IMR-90 (cell line): ENCODE data around the gene FMN2. TPM values are rescaled to one million over a fixed set of nuclear protein-coding genes. Genes with fewer than 3 reads are reported as not detected.

Experiments used
- ATAC-seq: fragments of 200-7000 bp; cut with Tn5 transposase; 2 replicates; pipeline ENCODE4 v1.9.1; 2020; ENCODE audit warnings: low read depth, mild to moderate bottlenecking, moderate library complexity
- BruUV-seq: library from RNA; stranded (reverse); fragments of 400-500 nt; replicated peaks from 2 replicates; lab custom pipeline; 2021; lab: Mats Ljungman, UMichigan
- CTCF ChIA-PET: fragments of 300-600 bp; formaldehyde crosslinking; extraction: SDS; loops from one replicate; lab custom pipeline; 2021; ENCODE audit warnings: antibody characterized with exemption; lab: Yijun Ruan, JAX
- POLR2A ChIA-PET: fragments of 300-600 bp; sonication (Branson Sonifier 250); formaldehyde crosslinking; loops from one replicate; lab custom pipeline; 2022; ENCODE audit warnings: antibody characterized with exemption; ENCODE audit not compliant: unreplicated experiment; lab: Charles Lee
- DNase-seq: peaks from one replicate; pipeline ENCODE4 v3.0.0; 2013
- H2AFZ ChIP-seq: replicated peaks from 2 replicates; pipeline ENCODE3; 2013; ENCODE audit warnings: low read length, mild to moderate bottlenecking; ENCODE audit not compliant: poor library complexity
- H2AK5ac ChIP-seq: 2 replicates; pipeline ENCODE4 v1.6.1; 2013; ENCODE audit warnings: low read depth, low read length, inconsistent platforms
- H2AK9ac ChIP-seq: replicated peaks from 2 replicates; pipeline ENCODE3; 2013; ENCODE audit warnings: mild to moderate bottlenecking, low read depth, low read length, moderate library complexity; ENCODE audit not compliant: poor library complexity
- H2BK120ac ChIP-seq: 2 replicates; pipeline ENCODE4 v1.6.1; 2013; ENCODE audit warnings: low read depth, low read length, inconsistent platforms
- H2BK15ac ChIP-seq: 3 replicates; pipeline ENCODE4 v1.6.1; 2013; ENCODE audit warnings: low read depth, low read length, inconsistent platforms
- H2BK20ac ChIP-seq: 2 replicates; pipeline ENCODE4 v1.6.1; 2013; ENCODE audit warnings: low read depth, mild to moderate bottlenecking, inconsistent platforms, low read length, moderate library complexity
- H2BK5ac ChIP-seq: 2 replicates; pipeline ENCODE4 v1.6.1; 2013; ENCODE audit warnings: mild to moderate bottlenecking, low read depth, low read length, inconsistent platforms; ENCODE audit not compliant: poor library complexity, severe bottlenecking
- H3K14ac ChIP-seq: replicated peaks from 2 replicates; pipeline ENCODE4 v1.6.1; 2013; ENCODE audit warnings: low read depth, low read length, inconsistent platforms
- H3K18ac ChIP-seq: 2 replicates; pipeline ENCODE4 v1.6.1; 2013; ENCODE audit warnings: low read depth, low read length, control low read depth
- H3K23ac ChIP-seq: 2 replicates; pipeline ENCODE4 v1.6.1; 2013; ENCODE audit warnings: low read depth, low read length, inconsistent platforms
- H3K27ac ChIP-seq: 2 replicates; pipeline ENCODE4 v1.5.1; 2013; ENCODE audit warnings: mild to moderate bottlenecking, control low read depth, low read length; ENCODE audit not compliant: insufficient read depth
- H3K27me3 ChIP-seq: 2 replicates; pipeline ENCODE4 v1.6.1; 2013; ENCODE audit warnings: low read length; ENCODE audit not compliant: control insufficient read depth, insufficient read depth
- H3K36me3 ChIP-seq: 2 replicates; pipeline ENCODE4 v1.6.1; 2013; ENCODE audit warnings: low read length, mixed read lengths; ENCODE audit not compliant: control insufficient read depth, insufficient read depth
- H3K4ac ChIP-seq: 2 replicates; pipeline ENCODE4 v1.6.1; 2013; ENCODE audit warnings: low read depth, low read length, inconsistent platforms
- H3K4me1 ChIP-seq: 2 replicates; pipeline ENCODE4 v1.6.1; 2013; ENCODE audit warnings: low read length, mixed read lengths; ENCODE audit not compliant: control insufficient read depth, insufficient read depth
- H3K4me2 ChIP-seq: 2 replicates; pipeline ENCODE4 v1.6.1; 2013; ENCODE audit warnings: low read depth, mild to moderate bottlenecking, control low read depth, low read length, moderate library complexity
- H3K4me3 ChIP-seq: 2 replicates; pipeline ENCODE4 v1.5.1; 2013; ENCODE audit warnings: low read depth, mild to moderate bottlenecking, control low read depth, low read length, moderate library complexity; ENCODE audit not compliant: insufficient read depth
- H3K56ac ChIP-seq: 2 replicates; pipeline ENCODE4 v1.6.1; 2013; ENCODE audit warnings: low read length, inconsistent platforms; ENCODE audit not compliant: insufficient read depth; ENCODE audit errors: extremely low read depth
- H3K79me1 ChIP-seq, 2 experiments: 2 replicates each; pipeline ENCODE4 v1.6.1; 2013; ENCODE audit warnings: low read length in 2 of 2, inconsistent platforms in 1 of 2, low read depth in 1 of 2
- H3K9ac ChIP-seq: 2 replicates; pipeline ENCODE4 v1.6.1; 2013; ENCODE audit warnings: low read depth, low read length, control low read depth
- H3K9me1 ChIP-seq: 2 replicates; pipeline ENCODE4 v1.6.1; 2013; ENCODE audit warnings: low read length, inconsistent platforms; ENCODE audit not compliant: insufficient read depth
- H3K9me3 ChIP-seq: 2 replicates; pipeline ENCODE4 v1.6.1; 2013; ENCODE audit warnings: low read length; ENCODE audit not compliant: control insufficient read depth, insufficient read depth
- H4K20me1 ChIP-seq: 2 replicates; pipeline ENCODE4 v1.6.1; 2013; ENCODE audit warnings: low read length, inconsistent platforms; ENCODE audit not compliant: insufficient read depth
- H4K5ac ChIP-seq: 2 replicates; pipeline ENCODE4 v1.6.1; 2013; ENCODE audit warnings: mild to moderate bottlenecking, low read depth, low read length, control low read depth
- H4K8ac ChIP-seq, 2 experiments: 2 replicates each; pipeline ENCODE4 v1.6.1; 2013; ENCODE audit warnings: low read depth in 2 of 2, low read length in 2 of 2, control low read depth in 1 of 2, inconsistent platforms in 1 of 2
- H4K91ac ChIP-seq: 2 replicates; pipeline ENCODE4 v1.6.1; 2013; ENCODE audit warnings: low read depth, low read length, inconsistent platforms; ENCODE audit not compliant: insufficient read depth
- CEBPB ChIP-seq: IDR thresholded peaks from 2 replicates; pipeline ENCODE4 v1.6.1; 2012; ENCODE audit warnings: low read depth, low read length, improper control_type of control experiment
- NFE2L2 ChIP-seq: fragments of 150-350 bp; IDR thresholded peaks from 2 replicates; pipeline ENCODE4 v1.6.1; 2016; ENCODE audit warnings: low read depth, mild to moderate bottlenecking, low read length
- WGBS, 2 experiments: methylation state at CpG; one replicate each; pipeline versions ENCODE4 v1.1.5 to v1.1.7; 2013; ENCODE audit warnings: missing lambda C conversion rate in 2 of 2; ENCODE audit not compliant: insufficient read length in 1 of 2; ENCODE audit errors: extremely low coverage in 2 of 2; 5-methylcytosine and 5-hydroxymethylcytosine counted together
- dilution Hi-C: fragments of 300-500 bp; cut with HindIII; formaldehyde crosslinking; loops from one replicate; pipeline ENCODE4 v1.14.3; 2018; ENCODE audit warnings: low sequenced_read_pairs; ENCODE audit not compliant: unreplicated experiment
- in situ Hi-C: fragments of 300-500 bp; cut with MboI; formaldehyde crosslinking; loops from 3 replicates; pipeline ENCODE4 v1.14.3; 2019; ENCODE audit warnings: low sequenced_read_pairs, inconsistent platforms, mixed read lengths
- intact Hi-C: fragments of 100-400 bp; cut with micrococcal nuclease; formaldehyde crosslinking; loops from 2 replicates; pipeline ENCODE4 v1.10.0; 2022
- polyA plus RNA-seq, 3 experiments: library from polyadenylated mRNA; depleted of rRNA; stranded (reverse); fragments of >200 nt; gene quantifications; 2 replicates each; pipeline ENCODE4 v1.2.3, GENCODE V29; 2012; ENCODE audit warnings: low replicate concordance in 1 of 3
- total RNA-seq: library from RNA; depleted of rRNA; stranded (reverse); fragments of >200 nt; gene quantifications from 2 replicates; pipeline ENCODE4 v1.2.3, GENCODE V29; 2012

FMN2 gene
- total and polyA plus RNA-seq, 2 of the 4 experiments (the other 2 are of a cell fraction), result 29.0 to 35.8 TPM

- ChIA-PET POLR2A (no interaction called here), CTCF (interaction anchor here (0.8 to 1.2 kb wide), 2 partner anchors 10 to 83 kb away, joined by 3 to 4 read pairs; partner anchors contain the start of gene FMN2)
- no peak overlapping the region for H4K91ac ChIP-seq
- H3K9ac ChIP-seq, result no peak overlapping the region
- H2BK20ac ChIP-seq, result no peak overlapping the region
- in situ Hi-C loops (loop anchor here (25.0 kb wide), 2 partner anchors 763 to 1338 kb away; partner anchors contain the start of gene FH), intact Hi-C loops (loop anchor here (5.0 kb wide), 1 partner anchor 147 kb away; no protein-coding TSS in a partner anchor), dilution Hi-C loops (loop anchor here (25.0 kb wide), 1 partner anchor 137 kb away; no protein-coding TSS in a partner anchor)
- WGBS, 2 experiments, result no CpG with 5 or more reads among the region's 4 CpGs
- no peak overlapping the region for H2AFZ ChIP-seq
- no peaks in the 10 kb centered on the region for H3K9me3 ChIP-seq
- peaks cover 3% of the 10 kb centered on the region for H3K36me3 ChIP-seq
- no peak overlapping the region for H4K5ac ChIP-seq
- H2BK5ac ChIP-seq, result no peak overlapping the region
- DNase-seq (no peak), ATAC-seq (no peak)
- H2BK15ac ChIP-seq, result no peak overlapping the region
- TF ChIP-seq NFE2L2 (no peak), CEBPB (peak; percentile 82)
- no peak overlapping the region for H3K4me3 ChIP-seq
- no peak overlapping the region for H3K23ac ChIP-seq
- no peak overlapping the region for H4K8ac ChIP-seq
- no peak overlapping the region for H3K4me2 ChIP-seq
- no peak overlapping the region for H3K56ac ChIP-seq
- no peak overlapping the region for H3K14ac ChIP-seq
- H3K4me1 ChIP-seq, result no peaks in the 10 kb centered on the region
- H3K79me1 ChIP-seq, result peaks cover 33 to 55% of the 10 kb centered on the region in 2 experiments
- BruUV-seq, result no TSS peak
- no peak overlapping the region for H3K18ac ChIP-seq
- no peak overlapping the region for H2BK120ac ChIP-seq
- H2AK9ac ChIP-seq, result no peak overlapping the region
- H2AK5ac ChIP-seq, result no peak overlapping the region
- no peak overlapping the region for H3K27ac ChIP-seq
- no peak overlapping the region for H3K4ac ChIP-seq
- peaks cover 9% of the 10 kb centered on the region for H3K9me1 ChIP-seq
- peaks cover 6% of the 10 kb centered on the region; the same call in 1 of the 2 replicates for H4K20me1 ChIP-seq
- H3K27me3 ChIP-seq, result no peaks in the 10 kb centered on the region
Measured at GRCh38 chr1:240174734-240175133, 83.1 kb downstream of the FMN2 start.
